ENCODE measurements around the gene MMP2.

DNA sequence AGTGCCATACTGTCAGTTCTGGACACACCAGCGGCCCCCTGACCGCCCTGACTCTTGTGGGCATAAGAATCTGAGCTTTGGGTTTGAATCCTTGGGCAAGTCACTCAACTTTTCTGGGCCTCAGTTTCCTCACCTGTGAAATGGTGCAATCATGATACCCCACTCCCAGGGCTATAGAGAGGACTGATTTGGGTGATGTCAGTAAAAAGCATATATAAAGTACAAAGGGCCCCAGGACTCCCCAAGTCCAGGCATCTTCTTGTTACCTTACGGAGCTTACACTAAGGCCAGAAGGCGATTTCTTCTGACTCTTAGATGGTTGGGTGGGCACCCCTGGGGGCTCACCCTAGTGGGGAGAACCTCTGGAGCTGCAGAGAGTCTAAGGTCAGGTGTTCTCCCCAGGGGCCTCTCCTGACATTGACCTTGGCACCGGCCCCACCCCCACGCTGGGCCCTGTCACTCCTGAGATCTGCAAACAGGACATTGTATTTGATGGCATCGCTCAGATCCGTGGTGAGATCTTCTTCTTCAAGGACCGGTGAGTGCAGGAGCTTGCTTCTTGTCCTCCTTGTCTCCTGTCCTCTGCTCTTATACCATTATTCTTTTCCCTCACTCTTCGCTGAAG, 13.9 kb downstream of the MMP2 start:
- TF ChIP-seq CTCF (IDR thresholded peaks at IDR 0.05) (no peak), POLR2AphosphoS5 (IDR thresholded peaks at IDR 0.05; ENCODE audit: low read depth, low read length) (no peak), SIN3A (IDR thresholded peaks at IDR 0.05; ENCODE audit: borderline replicate concordance, insufficient read depth, low read depth, low read length) (no peak), TCF7L2 (IDR thresholded peaks at IDR 0.05; ENCODE audit: low read depth, low read length) (no peak)
- TF ChIP-seq, protein P1, sequence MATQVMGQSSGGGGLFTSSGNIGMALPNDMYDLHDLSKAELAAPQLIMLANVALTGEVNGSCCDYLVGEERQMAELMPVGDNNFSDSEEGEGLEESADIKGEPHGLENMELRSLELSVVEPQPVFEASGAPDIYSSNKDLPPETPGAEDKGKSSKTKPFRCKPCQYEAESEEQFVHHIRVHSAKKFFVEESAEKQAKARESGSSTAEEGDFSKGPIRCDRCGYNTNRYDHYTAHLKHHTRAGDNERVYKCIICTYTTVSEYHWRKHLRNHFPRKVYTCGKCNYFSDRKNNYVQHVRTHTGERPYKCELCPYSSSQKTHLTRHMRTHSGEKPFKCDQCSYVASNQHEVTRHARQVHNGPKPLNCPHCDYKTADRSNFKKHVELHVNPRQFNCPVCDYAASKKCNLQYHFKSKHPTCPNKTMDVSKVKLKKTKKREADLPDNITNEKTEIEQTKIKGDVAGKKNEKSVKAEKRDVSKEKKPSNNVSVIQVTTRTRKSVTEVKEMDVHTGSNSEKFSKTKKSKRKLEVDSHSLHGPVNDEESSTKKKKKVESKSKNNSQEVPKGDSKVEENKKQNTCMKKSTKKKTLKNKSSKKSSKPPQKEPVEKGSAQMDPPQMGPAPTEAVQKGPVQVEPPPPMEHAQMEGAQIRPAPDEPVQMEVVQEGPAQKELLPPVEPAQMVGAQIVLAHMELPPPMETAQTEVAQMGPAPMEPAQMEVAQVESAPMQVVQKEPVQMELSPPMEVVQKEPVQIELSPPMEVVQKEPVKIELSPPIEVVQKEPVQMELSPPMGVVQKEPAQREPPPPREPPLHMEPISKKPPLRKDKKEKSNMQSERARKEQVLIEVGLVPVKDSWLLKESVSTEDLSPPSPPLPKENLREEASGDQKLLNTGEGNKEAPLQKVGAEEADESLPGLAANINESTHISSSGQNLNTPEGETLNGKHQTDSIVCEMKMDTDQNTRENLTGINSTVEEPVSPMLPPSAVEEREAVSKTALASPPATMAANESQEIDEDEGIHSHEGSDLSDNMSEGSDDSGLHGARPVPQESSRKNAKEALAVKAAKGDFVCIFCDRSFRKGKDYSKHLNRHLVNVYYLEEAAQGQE (IDR thresholded peaks at IDR 0.05; ENCODE audit: insufficient read depth in 1 of 2, low read depth in 2 of 2, low read length in 1 of 2) = no peak
